ENCODE results near the gene KCNIP4. TPM values are rescaled to one million over a fixed set of nuclear protein-coding genes. Genes with fewer than 3 reads are reported as not detected.
A peak's percentile ranks its signal among the peaks of the same experiment; 100 is the strongest.

Gene KCNIP4
- total RNA-seq, 1 donor from 2014 or later: 6.2 TPM

GRCh38 chr4:21543514-21543913, 405.1 kb downstream of the KCNIP4 start:
- Mint-ChIP-seq H3K9me3 (peaks cover 3% of the 10 kb centered on the region), H3K27ac (no peak overlapping the region), H3K4me1 (ENCODE audit: unreplicated experiment) (no peaks in the 10 kb centered on the region), H3K36me3 (no peaks in the 10 kb centered on the region), H3K4me3 (no peak overlapping the region), H3K27me3 (peaks cover 3% of the 10 kb centered on the region)
- no peak for DNase-seq (ENCODE audit: extremely low spot score, unreplicated experiment)
- TF ChIP-seq, protein P1, sequence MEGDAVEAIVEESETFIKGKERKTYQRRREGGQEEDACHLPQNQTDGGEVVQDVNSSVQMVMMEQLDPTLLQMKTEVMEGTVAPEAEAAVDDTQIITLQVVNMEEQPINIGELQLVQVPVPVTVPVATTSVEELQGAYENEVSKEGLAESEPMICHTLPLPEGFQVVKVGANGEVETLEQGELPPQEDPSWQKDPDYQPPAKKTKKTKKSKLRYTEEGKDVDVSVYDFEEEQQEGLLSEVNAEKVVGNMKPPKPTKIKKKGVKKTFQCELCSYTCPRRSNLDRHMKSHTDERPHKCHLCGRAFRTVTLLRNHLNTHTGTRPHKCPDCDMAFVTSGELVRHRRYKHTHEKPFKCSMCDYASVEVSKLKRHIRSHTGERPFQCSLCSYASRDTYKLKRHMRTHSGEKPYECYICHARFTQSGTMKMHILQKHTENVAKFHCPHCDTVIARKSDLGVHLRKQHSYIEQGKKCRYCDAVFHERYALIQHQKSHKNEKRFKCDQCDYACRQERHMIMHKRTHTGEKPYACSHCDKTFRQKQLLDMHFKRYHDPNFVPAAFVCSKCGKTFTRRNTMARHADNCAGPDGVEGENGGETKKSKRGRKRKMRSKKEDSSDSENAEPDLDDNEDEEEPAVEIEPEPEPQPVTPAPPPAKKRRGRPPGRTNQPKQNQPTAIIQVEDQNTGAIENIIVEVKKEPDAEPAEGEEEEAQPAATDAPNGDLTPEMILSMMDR (conservative IDR thresholded peaks at IDR 0.05): no peak

DNA sequence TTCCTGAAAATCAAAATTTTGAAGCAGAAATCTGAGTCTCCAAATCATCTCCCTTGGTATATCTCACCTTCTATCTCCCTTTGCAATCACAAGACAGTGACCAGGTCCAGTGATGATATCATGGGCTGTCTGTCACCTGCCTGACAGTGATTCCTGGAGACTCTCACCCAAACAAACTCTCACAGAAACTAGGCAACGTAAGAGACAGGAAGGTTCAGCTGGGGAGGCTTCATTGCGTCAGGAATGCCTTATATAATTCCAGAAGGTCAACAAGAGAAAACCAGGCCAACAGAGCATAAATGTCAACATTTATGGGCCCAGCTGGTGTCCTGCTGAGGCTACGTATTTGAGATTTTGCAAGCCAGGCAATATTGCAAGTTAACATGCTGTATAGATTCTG, 412.7 kb downstream of the KCNIP4 start:
- no peaks in the 10 kb centered on the region for H3K4me1 Mint-ChIP-seq (ENCODE audit: unreplicated experiment)
- no peak for DNase-seq (ENCODE audit: extremely low spot score, unreplicated experiment)
- no peaks in the 10 kb centered on the region for H3K36me3 Mint-ChIP-seq
- H3K27me3 Mint-ChIP-seq: peaks cover 6% of the 10 kb centered on the region
- peak overlapping the region; percentile 75 for H3K27ac Mint-ChIP-seq
- H3K4me3 Mint-ChIP-seq: no peak overlapping the region
- no peaks in the 10 kb centered on the region for H3K9me3 Mint-ChIP-seq
- TF ChIP-seq, protein P1 (conservative IDR thresholded peaks at IDR 0.05): no peak

DNA sequence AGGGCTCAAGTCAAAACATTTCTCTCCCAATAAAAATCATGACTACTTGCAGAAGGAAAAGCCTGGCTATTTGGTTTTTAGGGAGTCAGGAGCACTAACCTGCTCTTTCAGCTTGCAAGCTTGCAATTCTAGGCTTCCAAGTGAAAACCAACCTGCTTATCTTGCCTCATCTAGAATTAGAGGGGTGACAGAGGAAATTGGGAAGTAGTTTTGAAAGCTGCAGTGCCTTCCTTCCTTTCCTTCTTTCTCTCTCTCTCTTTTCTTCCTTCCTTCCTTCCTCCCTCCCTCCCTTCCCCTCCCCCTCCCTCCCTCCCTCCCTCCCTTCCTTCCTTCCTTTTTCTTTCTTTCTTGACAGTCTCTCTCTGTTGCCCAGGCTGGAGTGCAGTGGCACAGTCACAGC, 417.5 kb downstream of the KCNIP4 start:
- H3K36me3 Mint-ChIP-seq: no peaks in the 10 kb centered on the region
- DNase-seq (ENCODE audit: extremely low spot score, unreplicated experiment): no peak
- H3K27me3 Mint-ChIP-seq: peaks cover 6% of the 10 kb centered on the region
- no peaks in the 10 kb centered on the region for H3K9me3 Mint-ChIP-seq
- H3K4me1 Mint-ChIP-seq (ENCODE audit: unreplicated experiment): no peaks in the 10 kb centered on the region
- H3K27ac Mint-ChIP-seq: no peak overlapping the region
- no peak overlapping the region for H3K4me3 Mint-ChIP-seq
- TF ChIP-seq, protein P1 (conservative IDR thresholded peaks at IDR 0.05): no peak

DNA sequence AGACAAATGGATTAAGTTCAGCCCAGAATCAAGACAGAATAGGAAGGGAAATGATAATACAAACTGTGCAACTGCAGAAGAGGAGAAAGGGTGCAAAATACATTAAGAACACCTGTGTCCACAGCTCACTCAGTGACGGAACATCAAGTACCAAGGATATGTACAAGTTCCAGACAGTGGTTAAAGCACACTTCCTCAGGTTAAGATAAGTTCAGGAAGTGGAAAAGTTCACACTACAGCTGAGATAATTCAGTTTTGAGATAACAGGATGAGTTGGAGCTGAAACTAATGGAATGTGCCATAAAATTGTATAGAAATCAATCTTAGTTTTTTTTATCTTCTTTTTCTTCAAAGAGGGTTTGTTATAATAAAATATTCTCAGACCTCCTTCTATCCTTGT, 419.4 kb downstream of the KCNIP4 start:
- TF ChIP-seq, protein P1 (conservative IDR thresholded peaks at IDR 0.05): no peak
- Mint-ChIP-seq H3K27ac (no peak overlapping the region), H3K4me1 (ENCODE audit: unreplicated experiment) (no peaks in the 10 kb centered on the region), H3K36me3 (no peaks in the 10 kb centered on the region), H3K27me3 (peaks cover 5% of the 10 kb centered on the region), H3K4me3 (no peak overlapping the region), H3K9me3 (no peaks in the 10 kb centered on the region)
- no peak for DNase-seq (ENCODE audit: extremely low spot score, unreplicated experiment)

- Mint-ChIP-seq H3K4me1 (ENCODE audit: unreplicated experiment) (no peaks in the 10 kb centered on the region), H3K36me3 (no peaks in the 10 kb centered on the region), H3K9me3 (no peaks in the 10 kb centered on the region), H3K4me3 (no peak overlapping the region), H3K27me3 (peaks cover 17% of the 10 kb centered on the region), H3K27ac (no peak overlapping the region)
- TF ChIP-seq, protein P1 (conservative IDR thresholded peaks at IDR 0.05): no peak
- DNase-seq (ENCODE audit: extremely low spot score, unreplicated experiment): no peak
These were observed 426.3 kb downstream of the KCNIP4 start for GRCh38 chr4:21522296-21522695.
